H1 (cell line): Measurements from ENCODE around the gene YWHAE. TPM values are rescaled to one million over a fixed set of nuclear protein-coding genes. Genes with fewer than 3 reads are reported as not detected.

Source experiments
- KDM5A ChIP-seq: fragments of 200-600 bp; IDR thresholded peaks from 2 replicates; pipeline ENCODE4 v1.7.1; 2012; ENCODE audit warnings: mild to moderate bottlenecking, low read length, inconsistent platforms, mixed read lengths
- NANOG ChIP-seq: IDR thresholded peaks from 2 replicates; pipeline ENCODE4 v1.6.1; 2011; ENCODE audit warnings: low read length, low read depth, mild to moderate bottlenecking, inconsistent platforms; ENCODE audit not compliant: insufficient read depth, poor library complexity, severe bottlenecking
- RBBP5 ChIP-seq: IDR thresholded peaks from 2 replicates; pipeline ENCODE4 v1.7.1; 2012; ENCODE audit warnings: low read depth, mild to moderate bottlenecking, inconsistent platforms, low read length, moderate library complexity, borderline replicate concordance
- polyA plus RNA-seq, 7 experiments: library from polyadenylated mRNA; depleted of rRNA in 3 of 7; stranded (reverse) in 5 of 7; unstranded in 2 of 7; fragments of >200 nt in 5 of 7; fragments of 200-250 nt in 2 of 7; gene quantifications; 1 replicate in 5 of 7; 2 replicates in 1 of 7; 4 replicates in 1 of 7; pipeline versions ENCODE4 v1.2.1 to v1.2.3, GENCODE V29; 2011 to 2013; ENCODE audit warnings: missing spikeins in 2 of 7, mixed read lengths in 2 of 7
- total RNA-seq: library from RNA; stranded (reverse); fragmentation: NEBNext Ultra II Directional; extraction: Animal tissue kit (Norgen Biotek cat#: 25700); gene quantifications from 2 replicates; pipeline ENCODE4 v1.2.1, GENCODE V29; 2021
- TF ChIP-seq, protein P1 (sequence below): fragments of 300-600 bp; sonication (generic); IDR thresholded peaks from 2 replicates; pipeline ENCODE4 v1.7.1; 2012; ENCODE audit warnings: low read length, moderate library complexity, mild to moderate bottlenecking, inconsistent platforms; ENCODE audit not compliant: insufficient replicate concordance
- TF ChIP-seq, protein P2 (sequence below): IDR thresholded peaks from 2 replicates; pipeline ENCODE4 v1.6.1; 2012; ENCODE audit warnings: low read length, inconsistent platforms
- TF ChIP-seq, protein P3 (sequence below): IDR thresholded peaks from 2 replicates; pipeline ENCODE4 v1.6.1; 2011; ENCODE audit warnings: low read length, improper control_type of control experiment

Gene YWHAE
- total and polyA plus RNA-seq, 2 of the 8 experiments (the other 6 are each of a cell fraction or from before 2014, with no cell fraction given), result 559 to 1,186 TPM

GRCh38 chr17:1362065-1362848, 37.8 kb downstream of the YWHAE start (continued):
- TF ChIP-seq, protein P1, sequence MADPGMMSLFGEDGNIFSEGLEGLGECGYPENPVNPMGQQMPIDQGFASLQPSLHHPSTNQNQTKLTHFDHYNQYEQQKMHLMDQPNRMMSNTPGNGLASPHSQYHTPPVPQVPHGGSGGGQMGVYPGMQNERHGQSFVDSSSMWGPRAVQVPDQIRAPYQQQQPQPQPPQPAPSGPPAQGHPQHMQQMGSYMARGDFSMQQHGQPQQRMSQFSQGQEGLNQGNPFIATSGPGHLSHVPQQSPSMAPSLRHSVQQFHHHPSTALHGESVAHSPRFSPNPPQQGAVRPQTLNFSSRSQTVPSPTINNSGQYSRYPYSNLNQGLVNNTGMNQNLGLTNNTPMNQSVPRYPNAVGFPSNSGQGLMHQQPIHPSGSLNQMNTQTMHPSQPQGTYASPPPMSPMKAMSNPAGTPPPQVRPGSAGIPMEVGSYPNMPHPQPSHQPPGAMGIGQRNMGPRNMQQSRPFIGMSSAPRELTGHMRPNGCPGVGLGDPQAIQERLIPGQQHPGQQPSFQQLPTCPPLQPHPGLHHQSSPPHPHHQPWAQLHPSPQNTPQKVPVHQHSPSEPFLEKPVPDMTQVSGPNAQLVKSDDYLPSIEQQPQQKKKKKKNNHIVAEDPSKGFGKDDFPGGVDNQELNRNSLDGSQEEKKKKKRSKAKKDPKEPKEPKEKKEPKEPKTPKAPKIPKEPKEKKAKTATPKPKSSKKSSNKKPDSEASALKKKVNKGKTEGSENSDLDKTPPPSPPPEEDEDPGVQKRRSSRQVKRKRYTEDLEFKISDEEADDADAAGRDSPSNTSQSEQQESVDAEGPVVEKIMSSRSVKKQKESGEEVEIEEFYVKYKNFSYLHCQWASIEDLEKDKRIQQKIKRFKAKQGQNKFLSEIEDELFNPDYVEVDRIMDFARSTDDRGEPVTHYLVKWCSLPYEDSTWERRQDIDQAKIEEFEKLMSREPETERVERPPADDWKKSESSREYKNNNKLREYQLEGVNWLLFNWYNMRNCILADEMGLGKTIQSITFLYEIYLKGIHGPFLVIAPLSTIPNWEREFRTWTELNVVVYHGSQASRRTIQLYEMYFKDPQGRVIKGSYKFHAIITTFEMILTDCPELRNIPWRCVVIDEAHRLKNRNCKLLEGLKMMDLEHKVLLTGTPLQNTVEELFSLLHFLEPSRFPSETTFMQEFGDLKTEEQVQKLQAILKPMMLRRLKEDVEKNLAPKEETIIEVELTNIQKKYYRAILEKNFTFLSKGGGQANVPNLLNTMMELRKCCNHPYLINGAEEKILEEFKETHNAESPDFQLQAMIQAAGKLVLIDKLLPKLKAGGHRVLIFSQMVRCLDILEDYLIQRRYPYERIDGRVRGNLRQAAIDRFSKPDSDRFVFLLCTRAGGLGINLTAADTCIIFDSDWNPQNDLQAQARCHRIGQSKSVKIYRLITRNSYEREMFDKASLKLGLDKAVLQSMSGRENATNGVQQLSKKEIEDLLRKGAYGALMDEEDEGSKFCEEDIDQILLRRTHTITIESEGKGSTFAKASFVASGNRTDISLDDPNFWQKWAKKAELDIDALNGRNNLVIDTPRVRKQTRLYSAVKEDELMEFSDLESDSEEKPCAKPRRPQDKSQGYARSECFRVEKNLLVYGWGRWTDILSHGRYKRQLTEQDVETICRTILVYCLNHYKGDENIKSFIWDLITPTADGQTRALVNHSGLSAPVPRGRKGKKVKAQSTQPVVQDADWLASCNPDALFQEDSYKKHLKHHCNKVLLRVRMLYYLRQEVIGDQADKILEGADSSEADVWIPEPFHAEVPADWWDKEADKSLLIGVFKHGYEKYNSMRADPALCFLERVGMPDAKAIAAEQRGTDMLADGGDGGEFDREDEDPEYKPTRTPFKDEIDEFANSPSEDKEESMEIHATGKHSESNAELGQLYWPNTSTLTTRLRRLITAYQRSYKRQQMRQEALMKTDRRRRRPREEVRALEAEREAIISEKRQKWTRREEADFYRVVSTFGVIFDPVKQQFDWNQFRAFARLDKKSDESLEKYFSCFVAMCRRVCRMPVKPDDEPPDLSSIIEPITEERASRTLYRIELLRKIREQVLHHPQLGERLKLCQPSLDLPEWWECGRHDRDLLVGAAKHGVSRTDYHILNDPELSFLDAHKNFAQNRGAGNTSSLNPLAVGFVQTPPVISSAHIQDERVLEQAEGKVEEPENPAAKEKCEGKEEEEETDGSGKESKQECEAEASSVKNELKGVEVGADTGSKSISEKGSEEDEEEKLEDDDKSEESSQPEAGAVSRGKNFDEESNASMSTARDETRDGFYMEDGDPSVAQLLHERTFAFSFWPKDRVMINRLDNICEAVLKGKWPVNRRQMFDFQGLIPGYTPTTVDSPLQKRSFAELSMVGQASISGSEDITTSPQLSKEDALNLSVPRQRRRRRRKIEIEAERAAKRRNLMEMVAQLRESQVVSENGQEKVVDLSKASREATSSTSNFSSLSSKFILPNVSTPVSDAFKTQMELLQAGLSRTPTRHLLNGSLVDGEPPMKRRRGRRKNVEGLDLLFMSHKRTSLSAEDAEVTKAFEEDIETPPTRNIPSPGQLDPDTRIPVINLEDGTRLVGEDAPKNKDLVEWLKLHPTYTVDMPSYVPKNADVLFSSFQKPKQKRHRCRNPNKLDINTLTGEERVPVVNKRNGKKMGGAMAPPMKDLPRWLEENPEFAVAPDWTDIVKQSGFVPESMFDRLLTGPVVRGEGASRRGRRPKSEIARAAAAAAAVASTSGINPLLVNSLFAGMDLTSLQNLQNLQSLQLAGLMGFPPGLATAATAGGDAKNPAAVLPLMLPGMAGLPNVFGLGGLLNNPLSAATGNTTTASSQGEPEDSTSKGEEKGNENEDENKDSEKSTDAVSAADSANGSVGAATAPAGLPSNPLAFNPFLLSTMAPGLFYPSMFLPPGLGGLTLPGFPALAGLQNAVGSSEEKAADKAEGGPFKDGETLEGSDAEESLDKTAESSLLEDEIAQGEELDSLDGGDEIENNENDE, result no peak
- TF ChIP-seq RBBP5, result no peak
- TF ChIP-seq, protein P2, sequence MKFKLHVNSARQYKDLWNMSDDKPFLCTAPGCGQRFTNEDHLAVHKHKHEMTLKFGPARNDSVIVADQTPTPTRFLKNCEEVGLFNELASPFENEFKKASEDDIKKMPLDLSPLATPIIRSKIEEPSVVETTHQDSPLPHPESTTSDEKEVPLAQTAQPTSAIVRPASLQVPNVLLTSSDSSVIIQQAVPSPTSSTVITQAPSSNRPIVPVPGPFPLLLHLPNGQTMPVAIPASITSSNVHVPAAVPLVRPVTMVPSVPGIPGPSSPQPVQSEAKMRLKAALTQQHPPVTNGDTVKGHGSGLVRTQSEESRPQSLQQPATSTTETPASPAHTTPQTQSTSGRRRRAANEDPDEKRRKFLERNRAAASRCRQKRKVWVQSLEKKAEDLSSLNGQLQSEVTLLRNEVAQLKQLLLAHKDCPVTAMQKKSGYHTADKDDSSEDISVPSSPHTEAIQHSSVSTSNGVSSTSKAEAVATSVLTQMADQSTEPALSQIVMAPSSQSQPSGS, result no peak
- TF ChIP-seq, protein P3, sequence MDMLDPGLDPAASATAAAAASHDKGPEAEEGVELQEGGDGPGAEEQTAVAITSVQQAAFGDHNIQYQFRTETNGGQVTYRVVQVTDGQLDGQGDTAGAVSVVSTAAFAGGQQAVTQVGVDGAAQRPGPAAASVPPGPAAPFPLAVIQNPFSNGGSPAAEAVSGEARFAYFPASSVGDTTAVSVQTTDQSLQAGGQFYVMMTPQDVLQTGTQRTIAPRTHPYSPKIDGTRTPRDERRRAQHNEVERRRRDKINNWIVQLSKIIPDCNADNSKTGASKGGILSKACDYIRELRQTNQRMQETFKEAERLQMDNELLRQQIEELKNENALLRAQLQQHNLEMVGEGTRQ, result no peak
- no peak for TF ChIP-seq KDM5A
- no peak for TF ChIP-seq NANOG
